Measurements from ENCODE around the gene ZNF14. TPM values are rescaled to one million over a fixed set of nuclear protein-coding genes. Genes with fewer than 3 reads are reported as not detected.

Gene ZNF14
- total and polyA plus RNA-seq, 10 of the 15 experiments (the other 5 are each of a cell fraction or from before 2014, with no cell fraction given): 2.5 to 7.2 (median 4.6) TPM

DNA sequence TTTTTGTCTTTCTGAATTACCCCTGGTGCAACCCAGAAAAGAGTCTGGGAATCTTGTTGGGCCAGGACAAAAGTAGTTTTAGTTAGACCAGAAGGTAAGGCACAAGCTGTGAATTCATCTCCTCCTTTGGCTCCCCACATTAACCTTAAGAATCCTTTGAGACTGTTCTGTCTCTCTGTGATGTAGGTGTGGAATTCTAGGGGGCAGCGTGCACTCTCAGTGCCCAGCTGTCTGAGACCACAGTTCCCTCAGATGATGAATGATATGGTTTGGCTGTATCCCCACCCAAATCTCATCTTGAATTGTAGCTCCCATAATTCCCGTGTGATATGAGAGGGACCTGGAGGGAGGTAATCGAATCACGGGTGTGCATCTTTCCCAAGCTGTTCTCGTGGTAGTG lies 44.8 kb upstream of the ZNF14 start:
- no peak overlapping the region for H3K9ac ChIP-seq (ENCODE audit: control insufficient read depth, insufficient read depth, low read length)
- TF ChIP-seq, protein P1, sequence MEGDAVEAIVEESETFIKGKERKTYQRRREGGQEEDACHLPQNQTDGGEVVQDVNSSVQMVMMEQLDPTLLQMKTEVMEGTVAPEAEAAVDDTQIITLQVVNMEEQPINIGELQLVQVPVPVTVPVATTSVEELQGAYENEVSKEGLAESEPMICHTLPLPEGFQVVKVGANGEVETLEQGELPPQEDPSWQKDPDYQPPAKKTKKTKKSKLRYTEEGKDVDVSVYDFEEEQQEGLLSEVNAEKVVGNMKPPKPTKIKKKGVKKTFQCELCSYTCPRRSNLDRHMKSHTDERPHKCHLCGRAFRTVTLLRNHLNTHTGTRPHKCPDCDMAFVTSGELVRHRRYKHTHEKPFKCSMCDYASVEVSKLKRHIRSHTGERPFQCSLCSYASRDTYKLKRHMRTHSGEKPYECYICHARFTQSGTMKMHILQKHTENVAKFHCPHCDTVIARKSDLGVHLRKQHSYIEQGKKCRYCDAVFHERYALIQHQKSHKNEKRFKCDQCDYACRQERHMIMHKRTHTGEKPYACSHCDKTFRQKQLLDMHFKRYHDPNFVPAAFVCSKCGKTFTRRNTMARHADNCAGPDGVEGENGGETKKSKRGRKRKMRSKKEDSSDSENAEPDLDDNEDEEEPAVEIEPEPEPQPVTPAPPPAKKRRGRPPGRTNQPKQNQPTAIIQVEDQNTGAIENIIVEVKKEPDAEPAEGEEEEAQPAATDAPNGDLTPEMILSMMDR (IDR thresholded peaks at IDR 0.05 in 2 of 3, conservative IDR thresholded peaks at IDR 0.05 in 1 of 3; ENCODE audit: control insufficient read depth in 2 of 3, extremely low read depth in 1 of 3, insufficient read depth in 1 of 3, low read depth in 3 of 3, low read length in 3 of 3): no peak
- no peak for TF ChIP-seq EZH2 (IDR thresholded peaks at IDR 0.05; ENCODE audit: borderline replicate concordance, control insufficient read depth, low read depth, low read length)
- peak; percentile 3; the same call in 1 of the 2 replicates for TF ChIP-seq RAD21 (IDR thresholded peaks at IDR 0.05; ENCODE audit: insufficient read depth, low read depth, low read length)
- TF ChIP-seq RUNX3 (IDR thresholded peaks at IDR 0.05; ENCODE audit: low read length): no peak
- TF ChIP-seq EGR1 (IDR thresholded peaks at IDR 0.05; ENCODE audit: borderline replicate concordance in 1 of 2, low read depth in 2 of 2, low read length in 2 of 2): no peak
- ATAC-seq (no peak), DNase-seq (ENCODE audit: low read depth, low spot score) (no peak), FAIRE-seq (no peak)
- H3K27me3 ChIP-seq (replicated peaks in 1 of 2; ENCODE audit: control insufficient read depth in 2 of 2, insufficient read depth in 2 of 2, low read length in 1 of 2): no peaks in the 10 kb centered on the region
- 86% methylated on average over 5 of the region's 5 CpGs for WGBS (ENCODE audit: insufficient coverage, insufficient replicate concordance, low lambda C conversion rate, missing lambda C conversion rate)
- intact Hi-C loops (cut with micrococcal nuclease; ENCODE audit: unreplicated experiment) (loop anchor here (2.0 kb wide), 1 partner anchor 109 kb away; the partner anchor contains the start of gene ZNF101), in situ Hi-C loops (cut with MboI) (loop anchor here (5.0 to 10.0 kb wide), 2 partner anchors 110 to 253 kb away; partner anchors contain the start of genes YJEFN3 and ZNF101)
- CTCF ChIA-PET: interaction anchor here (0.6 to 1.3 kb wide), 2 partner anchors 124 to 361 kb away, joined by 3 to 4 read pairs; no protein-coding TSS in a partner anchor
- peaks cover 13% of the 10 kb centered on the region for H3K9me3 ChIP-seq (replicated peaks; ENCODE audit: control insufficient read depth, insufficient read depth, low read length)
- RAD21 ChIA-PET (ENCODE audit: unreplicated experiment): no interaction called here
- BruUV-seq (replicated peaks): no TSS peak
- no peak overlapping the region for H2AFZ ChIP-seq (ENCODE audit: control insufficient read depth, low read depth, low read length)
- peaks cover 3% of the 10 kb centered on the region for H3K79me2 ChIP-seq (ENCODE audit: control insufficient read depth, insufficient read depth, low read length)
- H3K27ac ChIP-seq (ENCODE audit: control insufficient read depth, insufficient read depth): no peak overlapping the region
- SMC1A ChIA-PET (ENCODE audit: uncharacterized antibody, unreplicated experiment): interaction anchor here (1.0 to 2.4 kb wide), 6 partner anchors 12 to 123 kb away, joined by 3 to 9 read pairs (median 5); partner anchors contain the start of genes ZNF101, ZNF506 and ZNF93
- POLR2A ChIA-PET: interaction anchor here (0.8 kb wide), 1 partner anchor 116 kb away, joined by 4 read pairs; no protein-coding TSS in a partner anchor
- peaks cover 0 to 5% of the 10 kb centered on the region in 2 experiments; a peak in 1 of 4 replicates for H3K36me3 ChIP-seq (ENCODE audit: control insufficient read depth in 2 of 2, insufficient read depth in 2 of 2, low read length in 1 of 2)
- peak overlapping the region; percentile 71 for H3K4me2 ChIP-seq (ENCODE audit: control insufficient read depth, insufficient read depth)
- H3K4me1 ChIP-seq (ENCODE audit: control insufficient read depth, insufficient read depth, low read length): no peaks in the 10 kb centered on the region
- H3K4me3 ChIP-seq: peak overlapping the region; percentile 78
- no peaks in the 10 kb centered on the region for H4K20me1 ChIP-seq (ENCODE audit: control insufficient read depth, insufficient read depth)

Measured in GM12878 (cell line).